OCI-LY3 (cell line): Measurements from ENCODE around the gene HARS2.

Source experiments
- H2AFZ ChIP-seq: fragments of 200-600, 300-600 bp; shearing (Covaris generic); 2 replicates; pipeline ENCODE4 v1.6.0; 2014; ENCODE audit warnings: antibody characterized with exemption, low read depth, low read length
- H3K27ac ChIP-seq: fragments of 200-600, 300-600 bp; sonication (generic); 2 replicates; pipeline ENCODE4 v1.5.1; 2014; ENCODE audit warnings: mild to moderate bottlenecking, low read length, moderate library complexity, mixed read lengths
- H3K27me3 ChIP-seq: fragments of 200-600, 300-600 bp; sonication (generic); 2 replicates; pipeline ENCODE4 v1.6.1; 2014; ENCODE audit warnings: low read depth, low read length, mixed read lengths
- H3K36me3 ChIP-seq: fragments of 200-600, 300-600 bp; sonication (generic); replicated peaks from 2 replicates; pipeline ENCODE3; 2014; ENCODE audit warnings: low read depth, low read length, mixed read lengths
- H3K4me1 ChIP-seq: fragments of 300-600, 200-600 bp; sonication (generic); 2 replicates; pipeline ENCODE4 v1.6.1; 2014; ENCODE audit warnings: low read length, mixed read lengths
- H3K4me2 ChIP-seq: fragments of 200-600, 300-600 bp; sonication (generic); 2 replicates; pipeline ENCODE4 v1.6.1; 2014; ENCODE audit warnings: low read length, mixed read lengths
- H3K4me3 ChIP-seq: fragments of 300-600, 200-600 bp; sonication (generic); 2 replicates; pipeline ENCODE4 v1.5.1; 2014; ENCODE audit warnings: antibody characterized with exemption, mild to moderate bottlenecking, low read length, moderate library complexity
- H3K79me2 ChIP-seq: fragments of 300-600, 200-600 bp; shearing (Covaris generic); 2 replicates; pipeline ENCODE4 v1.6.1; 2014; ENCODE audit warnings: mild to moderate bottlenecking, low read length, mixed read lengths
- H3K9ac ChIP-seq: fragments of 300-600, 200-600 bp; shearing (Covaris generic); 2 replicates; pipeline ENCODE4 v1.6.0; 2014; ENCODE audit warnings: mild to moderate bottlenecking, low read length, moderate library complexity
- H3K9me3 ChIP-seq: fragments of 200-600, 300-600 bp; shearing (Covaris generic); 2 replicates; pipeline ENCODE4 v1.6.1; 2014; ENCODE audit warnings: low read length, mixed read lengths; ENCODE audit not compliant: insufficient read depth
- H4K20me1 ChIP-seq: fragments of 200-600, 300-600 bp; sonication (generic); 2 replicates; pipeline ENCODE4 v1.6.1; 2016; ENCODE audit warnings: low read length, mixed read lengths; ENCODE audit not compliant: insufficient read depth
- EZH2phosphoT487 ChIP-seq: fragments of 200-600 bp; shearing (Covaris generic); IDR thresholded peaks from 2 replicates; pipeline ENCODE4 v1.6.1; 2018; ENCODE audit warnings: antibody characterized with exemption, mixed run types, low read depth
- TF ChIP-seq, protein P1 (sequence below): fragments of 200-600, 300-600 bp; sonication (generic); IDR thresholded peaks from 2 replicates; pipeline ENCODE4 v1.5.1; 2014; ENCODE audit warnings: antibody characterized with exemption, low read length, low read depth

The HARS2 gene

DNA sequence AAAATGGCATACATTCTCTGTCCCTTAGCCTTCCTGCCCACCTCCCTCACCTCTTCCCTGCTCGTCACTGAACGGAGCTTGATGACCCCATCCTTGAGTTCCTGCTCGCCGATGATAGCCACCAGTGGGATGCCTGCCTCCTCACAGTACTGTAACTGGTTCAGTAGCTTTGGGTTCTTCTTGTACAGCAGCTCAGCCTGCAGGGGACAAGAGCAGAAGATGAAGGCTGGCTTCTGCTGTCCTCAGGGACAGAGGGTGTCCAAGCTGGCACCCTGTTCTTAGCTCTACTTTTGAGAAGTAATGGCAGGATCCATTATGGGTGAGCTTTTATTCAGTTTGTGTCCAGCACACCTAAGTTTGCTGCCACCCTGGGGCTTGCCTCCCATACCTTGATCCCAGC is 16.6 kb upstream of the HARS2 start:
- H3K9ac ChIP-seq: no peak overlapping the region
- peaks cover 8% of the 10 kb centered on the region for H3K36me3 ChIP-seq
- no peak overlapping the region for H3K4me3 ChIP-seq
- no peaks in the 10 kb centered on the region for H4K20me1 ChIP-seq
- H3K4me2 ChIP-seq: no peak overlapping the region
- no peaks in the 10 kb centered on the region for H3K4me1 ChIP-seq
- H3K9me3 ChIP-seq: no peaks in the 10 kb centered on the region
- H2AFZ ChIP-seq: no peak overlapping the region
- TF ChIP-seq, protein P1, sequence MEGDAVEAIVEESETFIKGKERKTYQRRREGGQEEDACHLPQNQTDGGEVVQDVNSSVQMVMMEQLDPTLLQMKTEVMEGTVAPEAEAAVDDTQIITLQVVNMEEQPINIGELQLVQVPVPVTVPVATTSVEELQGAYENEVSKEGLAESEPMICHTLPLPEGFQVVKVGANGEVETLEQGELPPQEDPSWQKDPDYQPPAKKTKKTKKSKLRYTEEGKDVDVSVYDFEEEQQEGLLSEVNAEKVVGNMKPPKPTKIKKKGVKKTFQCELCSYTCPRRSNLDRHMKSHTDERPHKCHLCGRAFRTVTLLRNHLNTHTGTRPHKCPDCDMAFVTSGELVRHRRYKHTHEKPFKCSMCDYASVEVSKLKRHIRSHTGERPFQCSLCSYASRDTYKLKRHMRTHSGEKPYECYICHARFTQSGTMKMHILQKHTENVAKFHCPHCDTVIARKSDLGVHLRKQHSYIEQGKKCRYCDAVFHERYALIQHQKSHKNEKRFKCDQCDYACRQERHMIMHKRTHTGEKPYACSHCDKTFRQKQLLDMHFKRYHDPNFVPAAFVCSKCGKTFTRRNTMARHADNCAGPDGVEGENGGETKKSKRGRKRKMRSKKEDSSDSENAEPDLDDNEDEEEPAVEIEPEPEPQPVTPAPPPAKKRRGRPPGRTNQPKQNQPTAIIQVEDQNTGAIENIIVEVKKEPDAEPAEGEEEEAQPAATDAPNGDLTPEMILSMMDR: no peak
- no peak for TF ChIP-seq EZH2phosphoT487
- no peak overlapping the region for H3K27ac ChIP-seq
- H3K27me3 ChIP-seq: no peaks in the 10 kb centered on the region
- no peaks in the 10 kb centered on the region for H3K79me2 ChIP-seq

DNA sequence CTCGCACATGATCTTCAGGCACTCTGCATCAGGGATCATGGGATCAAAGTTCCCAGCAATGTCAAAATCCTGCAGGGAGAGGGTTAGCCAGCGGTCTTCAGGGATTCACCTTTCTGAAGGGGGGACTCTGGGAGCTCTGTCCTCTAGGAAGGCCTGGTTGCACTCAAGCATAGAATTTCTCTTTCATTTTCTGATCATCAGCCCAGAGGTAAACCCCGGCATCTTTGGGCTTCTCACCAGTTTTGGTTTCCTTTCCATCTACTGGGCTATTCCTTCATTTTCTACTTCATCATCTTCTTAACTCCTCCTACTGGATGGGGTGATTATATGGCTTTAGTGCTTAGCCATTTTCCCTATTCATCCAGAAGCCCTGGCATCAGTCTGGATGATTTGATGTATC is 13.3 kb upstream of the HARS2 start:
- Histone ChIP-seq H3K4me1 (no peaks in the 10 kb centered on the region), H3K36me3 (peaks cover 5% of the 10 kb centered on the region), H2AFZ (no peak overlapping the region), H3K9ac (no peak overlapping the region), H4K20me1 (no peaks in the 10 kb centered on the region), H3K9me3 (no peaks in the 10 kb centered on the region), H3K27me3 (no peaks in the 10 kb centered on the region), H3K79me2 (no peaks in the 10 kb centered on the region), H3K27ac (no peak overlapping the region), H3K4me2 (no peak overlapping the region), H3K4me3 (no peak overlapping the region)
- TF ChIP-seq, protein P1: no peak
- no peak for TF ChIP-seq EZH2phosphoT487

DNA sequence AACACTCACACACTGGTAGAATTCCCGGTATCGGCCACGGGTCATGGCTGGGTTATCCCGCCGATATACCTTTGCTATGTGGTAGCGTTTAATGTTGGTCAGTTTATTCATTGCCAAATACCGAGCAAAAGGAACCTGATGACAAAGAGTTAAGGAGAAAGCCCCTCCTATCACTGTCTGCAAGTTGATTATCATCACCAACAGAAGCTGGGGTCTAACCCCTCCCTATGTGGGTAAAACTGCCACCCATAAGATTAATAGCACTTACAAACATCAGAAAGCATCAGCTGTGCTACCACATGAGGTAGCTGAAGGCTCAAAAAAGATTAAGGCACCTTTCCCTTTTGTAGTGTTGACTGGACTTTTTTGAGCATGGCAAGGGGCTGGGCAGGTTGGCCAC is 12.3 kb upstream of the HARS2 start:
- Histone ChIP-seq H3K4me1 (no peaks in the 10 kb centered on the region), H3K4me2 (no peak overlapping the region), H3K36me3 (peaks cover 5% of the 10 kb centered on the region), H4K20me1 (no peaks in the 10 kb centered on the region), H3K9ac (no peak overlapping the region), H3K4me3 (no peak overlapping the region), H3K27me3 (no peaks in the 10 kb centered on the region), H3K79me2 (no peaks in the 10 kb centered on the region), H3K27ac (no peak overlapping the region), H2AFZ (no peak overlapping the region), H3K9me3 (no peaks in the 10 kb centered on the region)
- TF ChIP-seq, protein P1: no peak
- TF ChIP-seq EZH2phosphoT487: no peak

DNA sequence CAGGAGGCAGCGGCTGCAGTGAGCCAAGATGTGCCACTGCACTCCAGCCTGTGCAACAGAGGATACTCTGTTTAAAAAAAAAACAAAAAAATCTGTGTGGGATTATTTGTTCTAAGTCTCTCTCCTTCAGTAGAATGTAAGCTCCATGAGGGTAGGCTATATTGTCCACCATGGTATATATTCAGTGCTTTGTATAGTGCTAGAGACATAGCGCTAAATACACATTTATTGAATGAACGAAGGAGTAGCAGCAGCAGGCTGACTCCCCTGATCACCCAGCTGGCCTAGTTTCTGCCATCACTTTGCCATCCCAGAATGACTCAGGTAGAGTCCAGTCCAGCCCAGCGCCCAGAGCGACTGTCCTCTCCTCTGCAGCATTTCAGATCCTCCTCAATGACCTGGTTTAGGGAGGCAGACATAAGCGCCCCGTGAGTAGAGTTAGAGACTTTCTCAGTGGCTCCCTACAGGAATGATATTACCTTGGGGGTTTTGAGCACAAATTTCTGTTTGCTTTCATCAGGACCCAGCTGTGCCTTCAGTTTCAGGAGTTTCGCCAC is 801 bp upstream of the HARS2 start:
- H3K4me3 ChIP-seq: peak overlapping the region; percentile 98
- H3K27me3 ChIP-seq: no peaks in the 10 kb centered on the region
- no peaks in the 10 kb centered on the region for H3K9me3 ChIP-seq
- H3K36me3 ChIP-seq: peaks cover 5% of the 10 kb centered on the region
- H3K27ac ChIP-seq: 0 out of 2 replicates have a peak overlapping the region, but pooled peaks have one; percentile 44
- no peak overlapping the region; the same call in 1 of the 2 replicates for H2AFZ ChIP-seq
- TF ChIP-seq, protein P1: no peak
- no peak for TF ChIP-seq EZH2phosphoT487
- peaks cover 10% of the 10 kb centered on the region for H3K4me1 ChIP-seq
- H3K4me2 ChIP-seq: peak overlapping the region; percentile 94
- H4K20me1 ChIP-seq: no peaks in the 10 kb centered on the region
- H3K79me2 ChIP-seq: peaks cover 39% of the 10 kb centered on the region
- H3K9ac ChIP-seq: peak overlapping the region; percentile 89
